ENCODE data around the gene PSKH1.
"Not testable (repeated sequence)": the region's sequence is repeated elsewhere in the genome, so short reads cannot be mapped to it uniquely, and the experiment has no call there.

Gene PSKH1

GRCh38 chr16:67892899-67893742, at the start of gene PSKH1:
PSKH1 (plus strand) TSS chr16:67893254; CDS start chr16:67908750, 15,496 bp downstream.
- peak; percentile 97 for DNase-seq (ENCODE audit: low spot score)

- no peak for DNase-seq (ENCODE audit: low spot score)
These were observed 49.7 kb upstream of the PSKH1 start for GRCh38 chr16:67843343-67843765.

- DNase-seq (ENCODE audit: low spot score), result no peak
These were observed 48.6 kb upstream of the PSKH1 start for GRCh38 chr16:67844497-67844896.

- DNase-seq (ENCODE audit: low spot score), result no peak
These were observed 47.6 kb upstream of the PSKH1 start for GRCh38 chr16:67845291-67846062.

GRCh38 chr16:67846063-67846319, 47.1 kb upstream of the PSKH1 start:
- no peak for DNase-seq (ENCODE audit: low spot score)

- DNase-seq (ENCODE audit: low spot score), result peak; percentile 98
These were observed 46.6 kb upstream of the PSKH1 start, which contains the start of gene NUTF2 for GRCh38 chr16:67846320-67847063. NUTF2 (plus strand) TSS chr16:67846933; CDS start chr16:67865131, 18,198 bp downstream.

- no peak for DNase-seq (ENCODE audit: low spot score)
These were observed 45.8 kb upstream of the PSKH1 start, which contains the start of gene CENPT for GRCh38 chr16:67847064-67847861. CENPT (minus strand) TSS chr16:67847693; CDS start chr16:67833859, 13,834 bp downstream.

- DNase-seq (ENCODE audit: low spot score), result no peak
These were observed 44.9 kb upstream of the PSKH1 start for GRCh38 chr16:67848118-67848517.

- DNase-seq (ENCODE audit: low spot score), result no peak
These were observed 39.4 kb upstream of the PSKH1 start for GRCh38 chr16:67853670-67854069.

- no peak for DNase-seq (ENCODE audit: low spot score)
These were observed 37.3 kb upstream of the PSKH1 start for GRCh38 chr16:67855789-67856188.

- no peak for DNase-seq (ENCODE audit: low spot score)
These were observed 36.0 kb upstream of the PSKH1 start for GRCh38 chr16:67856927-67857546.

GRCh38 chr16:67857547-67858233, 35.4 kb upstream of the PSKH1 start:
- no peak for DNase-seq (ENCODE audit: low spot score)

GRCh38 chr16:67858500-67858899, 34.6 kb upstream of the PSKH1 start:
- DNase-seq (ENCODE audit: low spot score), result no peak

GRCh38 chr16:67860589-67861398, 32.3 kb upstream of the PSKH1 start:
- no peak for DNase-seq (ENCODE audit: low spot score)

- no peak for DNase-seq (ENCODE audit: low spot score)
These were observed 31.2 kb upstream of the PSKH1 start for GRCh38 chr16:67861877-67862276.

- DNase-seq (ENCODE audit: low spot score), result no peak
These were observed 30.2 kb upstream of the PSKH1 start for GRCh38 chr16:67862623-67863583.

GRCh38 chr16:67864044-67864443, 29.0 kb upstream of the PSKH1 start:
- not testable (repeated sequence) for DNase-seq (ENCODE audit: low spot score)

- no peak for DNase-seq (ENCODE audit: low spot score)
These were observed 28.5 kb upstream of the PSKH1 start for GRCh38 chr16:67864594-67864993.

All from activated CD4-positive, alpha-beta T cell treated with anti-CD3 and anti-CD28 coated beads, Interleukin-2, Interleukin-4, amounts not matched to agents 100 ng/mL and 50 ng/mL, durations not matched to agents 16 hours and 8 hours (primary cell).